Stimulated activated CD4-positive, alpha-beta T cell treated with anti-CD3 and anti-CD28 coated beads, Interleukin-2, amount 100 ng/mL, for 24 hours (primary cell): Measurements from ENCODE around the gene CITED2.

Experiments
- DNase-seq, 2 donors: peaks; one replicate each; pipeline ENCODE4 v3.0.0-alpha.2; 2020

CITED2 gene

GRCh38 chr6:139329224-139329623 is 45.2 kb downstream of the CITED2 start:
- DNase-seq, result no peak

- DNase-seq, result no peak
Measured at GRCh38 chr6:139327038-139327437, 47.4 kb downstream of the CITED2 start.

DNA sequence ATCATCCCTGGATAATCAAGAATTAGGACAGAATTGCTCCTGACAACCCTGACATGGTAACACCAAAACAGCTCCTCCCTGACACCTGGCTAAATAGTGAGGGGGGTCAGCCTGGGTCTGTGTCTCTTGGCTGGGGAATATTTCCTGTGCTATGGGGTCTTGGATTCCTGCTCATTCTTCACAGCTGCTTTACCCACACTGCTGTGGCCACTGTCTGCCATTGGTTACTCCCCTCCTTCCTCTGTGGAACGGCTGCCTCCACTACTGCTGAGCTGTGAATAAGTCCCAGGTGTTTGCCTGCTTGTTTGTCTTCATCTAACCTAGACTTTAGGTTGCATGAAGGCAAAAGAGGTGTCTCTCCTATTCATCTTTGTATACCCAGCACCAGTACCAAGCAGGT is 48.8 kb downstream of the CITED2 start:
- no peak for DNase-seq

- DNase-seq, result no peak
Measured at GRCh38 chr6:139325125-139325524, 49.3 kb downstream of the CITED2 start.

- no peak for DNase-seq
Measured at GRCh38 chr6:139324301-139324555, 50.2 kb downstream of the CITED2 start.

DNA sequence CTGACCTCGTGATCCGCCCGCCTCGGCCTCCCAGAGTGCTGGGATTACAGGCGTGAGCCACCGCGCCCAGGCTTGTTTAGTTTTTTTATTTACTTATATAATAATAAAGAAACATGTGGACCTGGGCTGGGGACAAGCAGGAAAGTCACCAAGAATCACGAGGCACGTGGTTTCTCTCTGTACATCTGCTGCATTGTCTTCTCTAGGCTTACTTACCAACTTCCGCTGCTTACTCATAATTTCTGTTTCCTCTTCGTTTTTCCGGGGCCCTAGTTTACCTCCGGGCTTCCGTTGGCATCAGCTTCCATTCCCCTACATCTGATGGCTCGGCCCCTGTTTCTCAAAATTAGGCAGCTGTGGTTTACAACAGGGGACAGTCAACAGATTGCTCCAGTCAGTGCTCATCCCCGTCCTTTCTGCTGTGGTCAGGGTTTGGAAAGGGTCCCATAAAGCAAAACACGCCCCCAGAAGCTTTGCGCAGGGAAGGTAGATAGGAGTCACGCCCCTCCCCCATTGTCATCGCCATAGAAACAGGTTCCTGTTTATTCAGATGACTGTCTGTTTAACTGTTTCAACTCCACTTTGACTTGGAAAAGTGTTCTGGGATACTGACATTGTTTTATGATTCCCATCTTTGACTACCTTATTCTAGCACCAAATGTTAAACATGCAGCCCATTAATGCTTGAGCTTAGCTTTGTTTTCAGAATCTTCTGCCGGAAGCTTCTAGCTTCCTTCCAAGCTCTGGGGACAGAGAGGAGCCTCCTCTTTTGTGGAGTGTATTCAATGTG is 50.7 kb downstream of the CITED2 start:
- peak; percentile 74 to 82 for DNase-seq
